Vagina (tissue), 2 donors: ENCODE measurements around the gene SMTNL1. TPM values are rescaled to one million over a fixed set of nuclear protein-coding genes. Genes with fewer than 3 reads are reported as not detected.

Source experiments
- DNase-seq, 2 donors: peaks; one replicate each; pipeline ENCODE4 v3.0.0-alpha.2; 2017; ENCODE audit errors: extremely low spot score in 2 of 2
- H3K27ac ChIP-seq: fragments of 200-600 bp; sonication (generic); one replicate; pipeline ENCODE4 v1.5.1; 2019
- H3K27me3 ChIP-seq: fragments of 200-600 bp; sonication (generic); one replicate; pipeline ENCODE4 v1.5.1; 2019
- H3K36me3 ChIP-seq, 2 donors: fragments of 200-600 bp; sonication (generic); one replicate each; pipeline ENCODE4 v1.5.1; 2017 to 2019
- H3K4me1 ChIP-seq: fragments of 200-600 bp; sonication (generic); one replicate; pipeline ENCODE4 v1.5.1; 2019
- H3K4me3 ChIP-seq, 2 donors: fragments of 200-600 bp; sonication (generic); 1 replicate in 1 of 2; 2 replicates in 1 of 2; pipeline ENCODE4 v1.5.1; 2016 to 2019
- H3K9me3 ChIP-seq: fragments of 200-600 bp; sonication (generic); one replicate; pipeline ENCODE4 v1.5.1; 2019
- POLR2A ChIP-seq, 2 donors: fragments of 450-650 bp; IDR thresholded peaks; one replicate each; pipeline ENCODE4 v1.6.1; 2017; ENCODE audit warnings: antibody characterized with exemption in 2 of 2, mild to moderate bottlenecking in 2 of 2, moderate library complexity in 2 of 2
- POLR2AphosphoS5 ChIP-seq, 2 donors: sonication (generic); formaldehyde crosslinking; IDR thresholded peaks; one replicate each; pipeline ENCODE4 v1.9.0; 2017; ENCODE audit warnings: antibody characterized with exemption in 2 of 2, mild to moderate bottlenecking in 2 of 2, low read depth in 1 of 2; ENCODE audit not compliant: insufficient read depth in 1 of 2
- intact Hi-C: fragments of 100-400 bp; cut with DNase I; formaldehyde crosslinking; loops from one replicate; pipeline ENCODE4 v1.15.1; 2023
- small RNA-seq: library from RNA; depleted of rRNA; stranded (forward); fragments of <200 nt; gene quantifications from one replicate; pipeline ENCODE3, GENCODE V24; 2016
- total RNA-seq: library from RNA; depleted of rRNA; stranded (reverse); fragments of >200 nt; gene quantifications from one replicate; pipeline ENCODE4 v1.2.3, GENCODE V29; 2016
- TF ChIP-seq, protein P1 (sequence below), 3 experiments: fragments of 450-650 bp in 2 of 3; fragments of 200-600 bp in 1 of 3; sonication (generic) in 1 of 3; IDR thresholded peaks; one replicate each; pipeline ENCODE4 v1.5.1; 2017 to 2019; ENCODE audit warnings: antibody characterized with exemption in 3 of 3, mild to moderate bottlenecking in 2 of 3, moderate library complexity in 2 of 3

SMTNL1 gene
- total RNA-seq, 1 donor from 2014 or later = not detected

DNA sequence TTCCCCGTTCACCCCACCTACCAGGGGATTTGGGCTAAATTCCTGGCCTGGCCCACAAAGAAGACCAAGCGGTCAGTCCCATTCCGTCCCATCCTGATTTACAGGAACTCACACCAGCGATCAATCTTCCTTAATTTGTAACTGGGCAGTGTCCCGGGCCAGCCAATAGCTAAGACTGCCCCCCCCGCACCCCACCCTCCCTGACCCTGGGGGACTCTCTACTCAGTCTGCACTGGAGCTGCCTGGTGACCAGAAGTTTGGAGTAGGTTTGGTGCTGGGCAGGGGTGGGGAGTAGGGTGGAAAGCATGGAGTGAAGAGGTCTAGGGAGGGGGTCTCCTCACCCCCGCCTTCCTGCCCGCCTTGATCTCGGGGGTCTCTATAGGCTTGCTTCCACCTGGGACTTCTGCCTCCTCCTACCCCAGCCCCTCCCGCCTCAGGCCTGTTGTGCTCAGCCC, 60.1 kb downstream of the SMTNL1 start, which contains the start of gene SERPING1:
Gene SERPING1 (plus strand): TSS at position 225 of the 455 bp plus-strand sequence. CDS start 586 bp downstream, outside the sequence.
- H3K27me3 ChIP-seq = no peaks in the 10 kb centered on the region
- peak within 1 kb of the TSS; percentile 61 to 83 for H3K4me3 ChIP-seq
- intact Hi-C loops = no loop called here
- H3K36me3 ChIP-seq = peaks cover 0 to 3% of the 10 kb centered on the region in 2 donors
- DNase-seq = peak in 1 of 2 donors; percentile 96
- H3K27ac ChIP-seq = peak within 1 kb of the TSS; percentile 92
- TF ChIP-seq, protein P1, sequence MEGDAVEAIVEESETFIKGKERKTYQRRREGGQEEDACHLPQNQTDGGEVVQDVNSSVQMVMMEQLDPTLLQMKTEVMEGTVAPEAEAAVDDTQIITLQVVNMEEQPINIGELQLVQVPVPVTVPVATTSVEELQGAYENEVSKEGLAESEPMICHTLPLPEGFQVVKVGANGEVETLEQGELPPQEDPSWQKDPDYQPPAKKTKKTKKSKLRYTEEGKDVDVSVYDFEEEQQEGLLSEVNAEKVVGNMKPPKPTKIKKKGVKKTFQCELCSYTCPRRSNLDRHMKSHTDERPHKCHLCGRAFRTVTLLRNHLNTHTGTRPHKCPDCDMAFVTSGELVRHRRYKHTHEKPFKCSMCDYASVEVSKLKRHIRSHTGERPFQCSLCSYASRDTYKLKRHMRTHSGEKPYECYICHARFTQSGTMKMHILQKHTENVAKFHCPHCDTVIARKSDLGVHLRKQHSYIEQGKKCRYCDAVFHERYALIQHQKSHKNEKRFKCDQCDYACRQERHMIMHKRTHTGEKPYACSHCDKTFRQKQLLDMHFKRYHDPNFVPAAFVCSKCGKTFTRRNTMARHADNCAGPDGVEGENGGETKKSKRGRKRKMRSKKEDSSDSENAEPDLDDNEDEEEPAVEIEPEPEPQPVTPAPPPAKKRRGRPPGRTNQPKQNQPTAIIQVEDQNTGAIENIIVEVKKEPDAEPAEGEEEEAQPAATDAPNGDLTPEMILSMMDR (IDR thresholded peaks at IDR 0.05) = no peak
- no peak for TF ChIP-seq POLR2AphosphoS5 (IDR thresholded peaks at IDR 0.05; ENCODE audit: insufficient read depth in 1 of 2, low read depth in 1 of 2)
- no peak for TF ChIP-seq POLR2A (IDR thresholded peaks at IDR 0.05)
- no peaks in the 10 kb centered on the region for H3K9me3 ChIP-seq
- peaks cover 30% of the 10 kb centered on the region for H3K4me1 ChIP-seq

DNA sequence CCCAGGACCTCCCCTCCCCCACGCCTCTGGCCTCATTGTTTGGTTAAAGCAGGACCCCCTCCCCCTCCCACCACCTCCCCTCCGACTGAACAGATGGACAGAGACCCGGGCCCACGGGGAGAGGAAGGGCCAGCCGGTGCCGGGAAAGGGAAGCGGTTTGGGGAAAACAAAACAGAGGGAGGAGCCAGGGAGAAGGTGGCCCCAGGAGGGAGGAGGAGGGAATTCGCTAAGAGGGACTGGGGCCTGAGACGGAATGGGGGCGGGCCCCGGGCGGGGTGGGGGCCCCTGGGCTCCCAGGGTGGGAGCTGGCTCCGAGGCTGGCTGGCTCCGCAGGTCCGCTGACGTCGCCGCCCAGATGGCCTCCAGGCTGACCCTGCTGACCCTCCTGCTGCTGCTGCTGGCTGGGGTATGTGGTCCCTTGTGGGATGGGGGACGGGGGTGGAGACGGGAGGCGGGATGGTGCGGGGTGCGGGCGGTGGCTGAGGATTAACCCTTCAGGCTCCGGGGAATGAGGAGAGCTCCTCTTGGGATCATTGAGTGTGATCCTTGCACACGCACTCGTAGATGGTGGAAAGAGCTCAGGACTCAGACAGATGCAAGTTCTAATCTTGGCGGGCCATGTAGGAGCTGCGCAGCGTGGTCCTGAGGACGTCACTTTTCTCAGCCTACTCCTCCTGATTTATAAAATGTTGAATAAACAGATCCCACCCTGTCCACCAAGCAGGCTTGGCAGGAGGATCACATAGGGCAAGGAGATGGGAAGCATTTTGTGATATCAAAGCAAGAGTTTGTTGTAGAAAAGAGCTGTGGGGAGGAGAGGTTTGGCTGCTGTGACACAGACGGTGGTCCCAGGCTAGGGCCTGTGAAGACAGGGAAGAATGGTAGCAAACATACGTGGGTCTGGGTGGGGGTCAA, 60.8 kb downstream of the SMTNL1 start:
- TF ChIP-seq POLR2A (IDR thresholded peaks at IDR 0.05) = no peak
- peak in 1 of 2 donors; percentile 75 for TF ChIP-seq POLR2AphosphoS5 (IDR thresholded peaks at IDR 0.05; ENCODE audit: insufficient read depth in 1 of 2, low read depth in 1 of 2)
- TF ChIP-seq, protein P1 (IDR thresholded peaks at IDR 0.05) = no peak
- Histone ChIP-seq H3K9me3 (no peaks in the 10 kb centered on the region), H3K4me1 (peaks cover 30% of the 10 kb centered on the region), H3K27me3 (no peaks in the 10 kb centered on the region), H3K36me3 (peaks cover 0 to 3% of the 10 kb centered on the region in 2 donors), H3K27ac (peak overlapping the region; percentile 92), H3K4me3 (peak overlapping the region; percentile 61 to 83)
- intact Hi-C loops = no loop called here
- DNase-seq = peak in 1 of 2 donors; percentile 92

DNA sequence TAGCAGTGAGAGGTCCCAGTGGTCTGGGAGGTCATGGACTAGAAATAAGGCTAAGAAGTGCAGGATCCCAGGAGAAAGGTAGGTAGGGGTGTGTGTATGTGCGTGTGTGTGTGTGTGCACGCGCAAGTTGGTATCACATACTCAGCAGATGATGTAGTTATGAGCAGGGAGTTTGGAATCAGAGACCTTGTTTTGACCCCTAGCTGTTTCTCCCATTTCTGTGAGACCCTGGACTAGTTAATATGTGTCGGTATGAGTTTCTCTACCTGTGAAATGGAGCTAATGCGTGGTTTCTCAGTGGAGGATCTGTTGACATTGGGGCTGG, 61.4 kb downstream of the SMTNL1 start:
- TF ChIP-seq POLR2AphosphoS5 (IDR thresholded peaks at IDR 0.05; ENCODE audit: insufficient read depth in 1 of 2, low read depth in 1 of 2) (no peak), POLR2A (IDR thresholded peaks at IDR 0.05) (no peak)
- TF ChIP-seq, protein P1 (IDR thresholded peaks at IDR 0.05) = no peak
- H3K27ac ChIP-seq = peak overlapping the region; percentile 92
- intact Hi-C loops = no loop called here
- peaks cover 0 to 3% of the 10 kb centered on the region in 2 donors for H3K36me3 ChIP-seq
- no peak for DNase-seq
- peak overlapping the region; percentile 61 to 83 for H3K4me3 ChIP-seq
- no peaks in the 10 kb centered on the region for H3K9me3 ChIP-seq
- H3K4me1 ChIP-seq = peaks cover 30% of the 10 kb centered on the region
- no peaks in the 10 kb centered on the region for H3K27me3 ChIP-seq

DNA sequence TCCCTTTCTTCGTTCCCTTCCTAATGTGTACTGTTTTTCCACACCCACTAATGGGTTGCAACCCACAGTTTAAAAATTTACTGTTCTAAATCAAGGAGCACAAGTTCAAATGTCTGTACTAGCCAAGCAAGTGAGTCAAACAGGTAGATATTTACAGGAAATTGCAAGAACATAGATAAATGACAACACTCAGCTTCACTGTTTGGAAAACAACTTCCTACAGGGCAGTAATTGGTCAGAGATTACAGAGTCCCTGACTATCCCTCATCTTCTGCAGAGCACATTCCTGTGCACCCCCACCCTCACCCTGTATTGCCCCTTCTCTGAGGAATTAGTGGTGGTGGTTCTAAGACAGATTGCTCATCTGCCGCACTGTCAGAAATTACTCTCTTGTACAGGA, 62.0 kb downstream of the SMTNL1 start:
- Histone ChIP-seq H3K4me3 (peak overlapping the region; percentile 61 to 83), H3K27ac (peak overlapping the region; percentile 92), H3K9me3 (no peaks in the 10 kb centered on the region), H3K36me3 (peaks cover 0 to 3% of the 10 kb centered on the region in 2 donors), H3K27me3 (no peaks in the 10 kb centered on the region), H3K4me1 (peaks cover 30% of the 10 kb centered on the region)
- no peak for DNase-seq
- intact Hi-C loops = no loop called here
- TF ChIP-seq, protein P1 (IDR thresholded peaks at IDR 0.05) = no peak
- no peak for TF ChIP-seq POLR2A (IDR thresholded peaks at IDR 0.05)

Small RNA genes within 50 kb of the gene (small RNA-seq; reads per million reads assigned to genes)
- not detected for gene RN7SL605P

Other genes starting within 250 kb of the SMTNL1 start
- gene TNKS1BP1, start 212.6 kb upstream of the SMTNL1 start, total RNA-seq = 159 TPM
- gene SSRP1, start 201.7 kb upstream of the SMTNL1 start, total RNA-seq = 85.4 TPM
- gene P2RX3, start 199.2 kb upstream of the SMTNL1 start, total RNA-seq = not detected
- gene PRG3, start 156.4 kb upstream of the SMTNL1 start, total RNA-seq = not detected
- not detected for gene PRG2, start 146.9 kb upstream of the SMTNL1 start, total RNA-seq
- gene SLC43A3, start 110.5 kb upstream of the SMTNL1 start, total RNA-seq = 53.5 TPM
- gene RTN4RL2, start 77.1 kb upstream of the SMTNL1 start, total RNA-seq = 2.0 TPM
- 22.6 TPM for gene SLC43A1, start 21.9 kb upstream of the SMTNL1 start, total RNA-seq
- 45.2 TPM for gene TIMM10, start 6.8 kb upstream of the SMTNL1 start, total RNA-seq
- 48.1 TPM for gene UBE2L6, start 30.1 kb downstream of the SMTNL1 start, total RNA-seq
- gene SERPING1, start 60.1 kb downstream of the SMTNL1 start, total RNA-seq = 779 TPM
- gene YPEL4, start 112.3 kb downstream of the SMTNL1 start, total RNA-seq = 2.7 TPM
- 10.8 TPM for gene CLP1, start 120.2 kb downstream of the SMTNL1 start, total RNA-seq
- 46.2 TPM for gene ZDHHC5, start 130.5 kb downstream of the SMTNL1 start, total RNA-seq
- 18.4 TPM for gene MED19, start 174.6 kb downstream of the SMTNL1 start, total RNA-seq
- 44.4 TPM for gene TMX2, start 175.0 kb downstream of the SMTNL1 start, total RNA-seq
- gene SELENOH, start 203.9 kb downstream of the SMTNL1 start, total RNA-seq = 120 TPM
- gene BTBD18, start 214.2 kb downstream of the SMTNL1 start, total RNA-seq = not detected
- gene CTNND1, start 224.2 kb downstream of the SMTNL1 start, total RNA-seq = 179 TPM